Rectal smooth muscle tissue (tissue), 1 donor: ENCODE results near the gene FBLN2.

Experiments used
- H3K27ac ChIP-seq: one replicate; pipeline ENCODE4 v1.7.0; 2013; ENCODE audit warnings: low read depth, low read length, inconsistent platforms
- H3K27me3 ChIP-seq: one replicate; pipeline ENCODE4 v1.7.0; 2013; ENCODE audit warnings: low read length; ENCODE audit not compliant: control insufficient read depth, insufficient read depth
- H3K36me3 ChIP-seq: one replicate; pipeline ENCODE4 v1.7.0; 2013; ENCODE audit warnings: low read length; ENCODE audit not compliant: control insufficient read depth, insufficient read depth
- H3K4me1 ChIP-seq: one replicate; pipeline ENCODE4 v1.7.0; 2013; ENCODE audit warnings: low read length; ENCODE audit not compliant: control insufficient read depth, insufficient read depth
- H3K4me3 ChIP-seq: one replicate; pipeline ENCODE4 v1.7.0; 2013; ENCODE audit warnings: low read length
- H3K9ac ChIP-seq: one replicate; pipeline ENCODE4 v1.7.0; 2013; ENCODE audit warnings: low read length

Gene FBLN2

GRCh38 chr3:13549623-13550422 lies 898 bp downstream of the FBLN2 start:
- H3K27ac ChIP-seq, result no peak overlapping the region
- H3K27me3 ChIP-seq, result peaks cover 10% of the 10 kb centered on the region
- no peak overlapping the region for H3K9ac ChIP-seq
- peak overlapping the region; percentile 25 for H3K4me3 ChIP-seq
- no peaks in the 10 kb centered on the region for H3K36me3 ChIP-seq
- H3K4me1 ChIP-seq, result no peaks in the 10 kb centered on the region

GRCh38 chr3:13550423-13550690 lies 1.4 kb downstream of the FBLN2 start:
- Histone ChIP-seq H3K4me1 (no peaks in the 10 kb centered on the region), H3K9ac (no peak overlapping the region), H3K27ac (no peak overlapping the region), H3K36me3 (no peaks in the 10 kb centered on the region), H3K4me3 (peak overlapping the region; percentile 25), H3K27me3 (peaks cover 10% of the 10 kb centered on the region)

GRCh38 chr3:13550791-13551360 lies 2.0 kb downstream of the FBLN2 start:
- H3K36me3 ChIP-seq, result no peaks in the 10 kb centered on the region
- H3K4me3 ChIP-seq, result no peak overlapping the region
- peaks cover 10% of the 10 kb centered on the region for H3K27me3 ChIP-seq
- no peak overlapping the region for H3K27ac ChIP-seq
- H3K9ac ChIP-seq, result no peak overlapping the region
- no peaks in the 10 kb centered on the region for H3K4me1 ChIP-seq

DNA sequence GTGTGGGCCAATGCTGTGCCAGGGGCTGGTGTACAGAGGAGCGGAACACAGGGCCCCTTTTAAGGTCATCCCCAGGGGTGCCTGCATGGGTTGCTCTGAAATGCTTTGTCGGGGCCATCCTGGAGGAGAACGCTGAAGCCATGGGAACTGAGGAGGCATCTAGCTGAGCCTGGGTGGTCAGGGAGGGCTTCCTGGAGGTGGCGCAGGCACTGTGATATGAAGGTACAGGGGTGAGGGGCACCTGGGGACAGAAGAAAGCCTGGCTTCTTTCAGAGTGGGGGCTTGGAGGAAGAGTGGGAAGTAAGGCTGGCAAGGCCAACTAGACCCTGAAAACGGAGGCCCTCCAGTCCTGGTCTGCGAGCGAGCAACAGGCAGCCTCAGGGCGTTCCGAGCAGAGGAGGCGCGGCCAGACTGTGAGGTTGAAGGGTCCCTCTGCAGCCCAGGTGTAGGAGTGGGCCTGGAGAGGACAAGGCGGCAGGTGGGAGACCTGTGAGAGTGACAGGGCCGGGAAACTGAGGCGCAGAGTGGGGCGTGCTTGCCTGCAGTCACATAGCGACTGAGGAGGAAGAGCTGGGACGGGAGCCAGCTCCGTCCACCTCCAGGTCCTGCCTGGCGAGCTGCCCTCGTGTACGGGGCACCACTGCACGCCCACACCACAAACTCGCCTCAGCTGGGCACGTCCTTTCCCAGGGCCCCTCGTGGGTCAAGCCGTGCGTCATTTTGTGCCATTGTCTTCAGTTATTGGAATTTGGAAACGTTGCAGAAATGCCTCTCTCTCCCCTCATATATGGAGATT lies 4.1 kb downstream of the FBLN2 start:
- Histone ChIP-seq H3K27me3 (peaks cover 6% of the 10 kb centered on the region), H3K27ac (no peak overlapping the region), H3K4me1 (no peaks in the 10 kb centered on the region), H3K36me3 (no peaks in the 10 kb centered on the region), H3K9ac (no peak overlapping the region), H3K4me3 (no peak overlapping the region)

GRCh38 chr3:13553686-13554085 lies 4.8 kb downstream of the FBLN2 start:
- H3K27me3 ChIP-seq, result no peaks in the 10 kb centered on the region
- H3K4me1 ChIP-seq, result no peaks in the 10 kb centered on the region
- H3K36me3 ChIP-seq, result no peaks in the 10 kb centered on the region
- H3K27ac ChIP-seq, result no peak overlapping the region
- H3K9ac ChIP-seq, result no peak overlapping the region
- H3K4me3 ChIP-seq, result no peak overlapping the region

- H3K9ac ChIP-seq, result no peak overlapping the region
- no peak overlapping the region for H3K4me3 ChIP-seq
- no peak overlapping the region for H3K27ac ChIP-seq
- H3K4me1 ChIP-seq, result no peaks in the 10 kb centered on the region
- H3K36me3 ChIP-seq, result no peaks in the 10 kb centered on the region
- no peaks in the 10 kb centered on the region for H3K27me3 ChIP-seq
Measured at GRCh38 chr3:13555753-13556152, 6.8 kb downstream of the FBLN2 start.

DNA sequence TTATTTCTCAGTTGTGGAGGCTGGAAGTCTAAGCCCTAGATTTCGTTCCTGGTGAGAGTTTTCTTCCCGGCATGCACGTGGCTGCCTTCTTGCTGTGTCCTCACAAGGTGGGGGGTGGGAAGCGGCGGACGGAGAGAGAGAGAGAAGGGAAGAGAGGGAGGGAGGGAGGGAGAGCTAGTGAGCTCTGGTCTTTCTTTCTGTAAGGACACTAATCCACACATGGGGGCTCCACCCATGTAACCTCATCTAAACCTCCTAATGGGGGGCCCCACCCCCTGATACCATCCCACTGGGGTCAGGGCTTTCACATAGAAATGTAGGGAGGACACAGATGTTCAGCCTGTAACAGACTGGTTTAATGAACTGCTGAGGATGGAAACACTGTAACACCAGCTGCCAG lies 7.3 kb downstream of the FBLN2 start:
- Histone ChIP-seq H3K4me3 (no peak overlapping the region), H3K36me3 (no peaks in the 10 kb centered on the region), H3K9ac (no peak overlapping the region), H3K27ac (no peak overlapping the region), H3K4me1 (no peaks in the 10 kb centered on the region), H3K27me3 (no peaks in the 10 kb centered on the region)

GRCh38 chr3:13556917-13557316 lies 8.0 kb downstream of the FBLN2 start:
- no peaks in the 10 kb centered on the region for H3K36me3 ChIP-seq
- H3K4me3 ChIP-seq, result no peak overlapping the region
- H3K27me3 ChIP-seq, result no peaks in the 10 kb centered on the region
- H3K27ac ChIP-seq, result no peak overlapping the region
- H3K9ac ChIP-seq, result no peak overlapping the region
- no peaks in the 10 kb centered on the region for H3K4me1 ChIP-seq

- Histone ChIP-seq H3K36me3 (no peaks in the 10 kb centered on the region), H3K27me3 (no peaks in the 10 kb centered on the region), H3K4me1 (no peaks in the 10 kb centered on the region), H3K4me3 (no peak overlapping the region), H3K9ac (no peak overlapping the region), H3K27ac (no peak overlapping the region)
Measured at GRCh38 chr3:13557417-13557816, 8.5 kb downstream of the FBLN2 start.

DNA sequence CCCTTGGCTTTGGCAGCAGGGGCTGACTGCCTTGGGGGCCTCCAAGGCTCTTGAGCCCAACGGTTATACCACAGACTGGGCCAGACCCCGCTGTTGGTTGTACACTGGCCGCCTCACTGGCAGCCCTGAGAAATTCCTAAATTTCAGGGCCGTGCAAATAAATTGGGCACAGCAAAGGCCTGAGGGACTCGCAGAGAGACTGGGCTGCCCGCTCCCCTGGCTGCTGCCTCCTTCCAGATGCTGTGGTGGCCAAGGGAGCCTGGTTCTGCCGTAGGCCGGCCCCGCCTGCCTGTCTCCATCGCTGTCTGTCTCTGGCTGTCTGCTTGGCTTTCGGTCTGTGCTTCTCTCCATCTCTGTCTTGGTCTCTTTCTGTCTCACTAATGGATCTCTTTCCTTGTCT lies 9.0 kb downstream of the FBLN2 start:
- no peak overlapping the region for H3K27ac ChIP-seq
- no peaks in the 10 kb centered on the region for H3K36me3 ChIP-seq
- H3K4me1 ChIP-seq, result no peaks in the 10 kb centered on the region
- no peaks in the 10 kb centered on the region for H3K27me3 ChIP-seq
- no peak overlapping the region for H3K4me3 ChIP-seq
- H3K9ac ChIP-seq, result no peak overlapping the region

DNA sequence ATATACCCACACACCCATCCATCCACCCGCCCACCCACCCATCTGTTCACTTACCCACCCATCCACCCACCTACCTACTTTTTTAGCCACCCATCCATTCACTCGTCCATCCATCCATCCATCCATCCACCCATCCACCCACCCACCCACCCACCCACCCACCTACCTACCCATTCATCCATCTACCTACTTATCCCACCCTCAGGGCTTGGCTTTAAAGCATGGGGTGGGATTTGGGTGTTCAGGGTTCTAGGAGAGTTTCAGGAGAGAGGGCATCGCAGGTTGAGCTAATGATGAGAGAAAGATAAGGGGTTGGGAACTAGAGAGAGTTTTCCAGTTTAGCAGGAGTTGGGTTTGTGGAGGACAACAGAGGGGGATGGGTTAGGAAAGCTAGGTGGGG lies 9.7 kb downstream of the FBLN2 start:
- Histone ChIP-seq H3K27me3 (no peaks in the 10 kb centered on the region), H3K36me3 (no peaks in the 10 kb centered on the region), H3K27ac (no peak overlapping the region), H3K4me1 (no peaks in the 10 kb centered on the region), H3K4me3 (no peak overlapping the region), H3K9ac (no peak overlapping the region)

DNA sequence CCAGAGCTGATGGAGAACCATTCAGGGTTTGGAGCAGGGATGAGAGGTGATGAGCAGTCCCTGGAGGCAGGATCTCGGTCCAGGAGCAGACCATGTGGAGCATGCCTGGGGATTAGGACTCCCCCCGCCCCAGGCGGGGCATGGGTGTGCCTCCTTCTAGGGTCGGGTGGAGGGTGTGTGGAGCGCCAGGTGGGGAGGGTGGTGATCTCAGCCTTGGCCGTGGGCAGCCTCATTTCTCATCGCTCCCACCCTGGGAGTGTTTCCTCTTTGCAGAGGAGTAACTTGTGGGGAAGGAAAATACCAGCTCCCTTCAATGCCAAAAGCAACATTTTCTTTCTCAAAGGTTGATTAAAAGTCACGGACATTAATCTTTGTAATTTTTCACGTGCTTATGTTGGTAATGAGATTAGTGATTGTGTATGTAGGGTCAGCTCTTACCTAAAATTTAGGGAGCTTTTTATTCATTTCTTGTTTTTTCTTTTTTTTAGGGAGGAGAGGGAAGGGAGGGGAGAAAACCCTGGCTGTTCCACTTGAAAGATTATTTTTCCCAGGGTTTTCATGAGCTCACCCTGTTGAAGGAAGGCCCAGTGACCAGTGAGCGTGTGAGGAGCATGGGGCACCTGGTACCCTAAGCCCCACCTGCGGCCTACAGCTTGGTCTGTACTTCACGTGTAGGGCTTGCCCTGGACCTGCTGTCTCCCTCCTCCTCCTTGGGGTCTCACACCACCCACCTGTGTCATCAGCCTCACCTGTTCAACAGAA lies 11.0 kb downstream of the FBLN2 start:
- Histone ChIP-seq H3K4me1 (no peaks in the 10 kb centered on the region), H3K36me3 (no peaks in the 10 kb centered on the region), H3K9ac (no peak overlapping the region), H3K27ac (no peak overlapping the region), H3K4me3 (no peak overlapping the region), H3K27me3 (no peaks in the 10 kb centered on the region)
